Measurements from ENCODE around the gene BANK1.

BANK1 gene

GRCh38 chr4:101992446-101992845 lies 201.9 kb downstream of the BANK1 start:
- no peak for DNase-seq
- no peak overlapping the region for H3K27ac ChIP-seq

GRCh38 chr4:101993002-101993841 lies 202.7 kb downstream of the BANK1 start:
- Histone ChIP-seq H3K4me3 (ENCODE audit: low read depth, low read length) (no peak overlapping the region), H3K36me3 (no peaks in the 10 kb centered on the region), H3K27me3 (ENCODE audit: insufficient read depth, low read depth, severe bottlenecking) (no peaks in the 10 kb centered on the region), H3K9me3 (ENCODE audit: severe bottlenecking) (no peaks in the 10 kb centered on the region), H3K27ac (no peak overlapping the region)
- no peak for DNase-seq
- TF ChIP-seq CTCF (IDR thresholded peaks at IDR 0.05; ENCODE audit: low read depth, low read length), result no peak

More at GRCh38 chr4:101992446-101992845, 201.9 kb downstream of the BANK1 start:
- H3K27me3 ChIP-seq (ENCODE audit: insufficient read depth, low read depth, severe bottlenecking), result no peaks in the 10 kb centered on the region
- no peaks in the 10 kb centered on the region for H3K36me3 ChIP-seq
- H3K4me3 ChIP-seq (ENCODE audit: low read depth, low read length), result no peak overlapping the region
- H3K9me3 ChIP-seq (ENCODE audit: severe bottlenecking), result no peaks in the 10 kb centered on the region
- no peak for TF ChIP-seq CTCF (IDR thresholded peaks at IDR 0.05; ENCODE audit: low read depth, low read length)

- no peak for DNase-seq
- H3K4me3 ChIP-seq (ENCODE audit: low read depth, low read length), result no peak overlapping the region
- H3K36me3 ChIP-seq, result no peaks in the 10 kb centered on the region
- no peaks in the 10 kb centered on the region for H3K9me3 ChIP-seq (ENCODE audit: severe bottlenecking)
- TF ChIP-seq CTCF (IDR thresholded peaks at IDR 0.05; ENCODE audit: low read depth, low read length), result no peak
- no peak overlapping the region for H3K27ac ChIP-seq
- H3K27me3 ChIP-seq (ENCODE audit: insufficient read depth, low read depth, severe bottlenecking), result no peaks in the 10 kb centered on the region
Measured at GRCh38 chr4:101993842-101994775, 203.6 kb downstream of the BANK1 start.

- H3K27ac ChIP-seq, result no peak overlapping the region
- DNase-seq, result no peak
- no peak overlapping the region for H3K4me3 ChIP-seq (ENCODE audit: low read depth, low read length)
- H3K36me3 ChIP-seq, result no peaks in the 10 kb centered on the region
- H3K9me3 ChIP-seq (ENCODE audit: severe bottlenecking), result no peaks in the 10 kb centered on the region
- no peak for TF ChIP-seq CTCF (IDR thresholded peaks at IDR 0.05; ENCODE audit: low read depth, low read length)
- H3K27me3 ChIP-seq (ENCODE audit: insufficient read depth, low read depth, severe bottlenecking), result no peaks in the 10 kb centered on the region
Measured at GRCh38 chr4:102007959-102008425, 217.5 kb downstream of the BANK1 start.

- DNase-seq, result no peak
- Histone ChIP-seq H3K27me3 (ENCODE audit: insufficient read depth, low read depth, severe bottlenecking) (no peaks in the 10 kb centered on the region), H3K27ac (no peak overlapping the region), H3K9me3 (ENCODE audit: severe bottlenecking) (no peaks in the 10 kb centered on the region), H3K4me3 (ENCODE audit: low read depth, low read length) (no peak overlapping the region), H3K36me3 (no peaks in the 10 kb centered on the region)
- TF ChIP-seq CTCF (IDR thresholded peaks at IDR 0.05; ENCODE audit: low read depth, low read length), result no peak
Measured at GRCh38 chr4:102008711-102009110, 218.2 kb downstream of the BANK1 start.

Measured in WERI-Rb-1 (cell line).